Hair follicular keratinocyte (primary cell): Measurements from ENCODE around the gene KLB. TPM values are rescaled to one million over a fixed set of nuclear protein-coding genes. Genes with fewer than 3 reads are reported as not detected.

Source experiments
- total RNA-seq: library from RNA; depleted of rRNA; stranded (reverse); fragments of >200 nt; gene quantifications from 2 replicates; pipeline ENCODE4 v1.2.3, GENCODE V29; 2015

Gene KLB
- total RNA-seq = 0.08 TPM in 1 of 2 replicates, not detected in the other

GRCh38 chr4:39406763-39407583 lies at the start of gene KLB:
TSS of gene KLB (plus strand) at chr4:39406930. CDS start at chr4:39406950, 20 bp downstream.

GRCh38 chr4:39365830-39366771 lies 40.6 kb upstream of the KLB start, which contains the start of gene RFC1:
TSS of gene RFC1 (minus strand) at chr4:39366362. CDS start at chr4:39366241, 121 bp downstream.

GRCh38 chr4:39458505-39459300 lies 52.0 kb downstream of the KLB start, which contains the start of the genes LIAS and RPL9:
TSS of gene LIAS (plus strand) at chr4:39459056. CDS start at chr4:39459118, 62 bp downstream.
TSS of gene RPL9 (minus strand) at chr4:39458922. CDS start at chr4:39458439, 483 bp downstream.

Other genes starting within 250 kb of the KLB start
- 8.0 and 10.4 TPM in 2 replicates for gene WDR19, start 224.4 kb upstream of the KLB start, total RNA-seq
- 27.2 and 36.5 TPM in 2 replicates for gene RFC1, start 40.6 kb upstream of the KLB start, total RNA-seq
- gene RPL9, start 52.0 kb downstream of the KLB start, total RNA-seq = 4,388 and 5,094 TPM in 2 replicates
- 14.3 and 14.6 TPM in 2 replicates for gene LIAS, start 52.1 kb downstream of the KLB start, total RNA-seq
- 31.9 and 45.1 TPM in 2 replicates for gene UGDH, start 120.5 kb downstream of the KLB start, total RNA-seq
- 13.1 and 14.1 TPM in 2 replicates for gene SMIM14, start 231.9 kb downstream of the KLB start, total RNA-seq